Activated T-helper 1 cell treated with Interleukin-2 at 50 U/mL for 16 hours (primary cell): ENCODE data around the gene RNF121.

Experiments used
- DNase-seq: peaks from one replicate; pipeline ENCODE4 v3.0.0-alpha.2; 2020; ENCODE audit warnings: low read depth

The RNF121 gene

GRCh38 chr11:72006309-72007088, 77.7 kb downstream of the RNF121 start:
- no peak for DNase-seq

GRCh38 chr11:72007089-72007476, 78.2 kb downstream of the RNF121 start:
- DNase-seq, result no peak

GRCh38 chr11:72007587-72007986, 78.7 kb downstream of the RNF121 start:
- DNase-seq, result no peak

- no peak for DNase-seq
Measured at GRCh38 chr11:72008728-72009127, 79.9 kb downstream of the RNF121 start.

GRCh38 chr11:72009156-72009555, 80.3 kb downstream of the RNF121 start:
- DNase-seq, result no peak

- no peak for DNase-seq
Measured at GRCh38 chr11:72010529-72011233, 81.8 kb downstream of the RNF121 start.

- no peak for DNase-seq
Measured at GRCh38 chr11:72012091-72012630, 83.3 kb downstream of the RNF121 start.

- DNase-seq, result no peak
Measured at GRCh38 chr11:72012897-72013721, 84.3 kb downstream of the RNF121 start.

GRCh38 chr11:72013765-72014711, 85.2 kb downstream of the RNF121 start:
- DNase-seq, result no peak

GRCh38 chr11:72014761-72015320, 86.0 kb downstream of the RNF121 start:
- DNase-seq, result no peak

- DNase-seq, result no peak
Measured at GRCh38 chr11:72015511-72016061, 86.7 kb downstream of the RNF121 start.

GRCh38 chr11:72018171-72018570, 89.3 kb downstream of the RNF121 start:
- no peak for DNase-seq

- no peak for DNase-seq
Measured at GRCh38 chr11:72023335-72023734, 94.5 kb downstream of the RNF121 start.

GRCh38 chr11:72024069-72024754, 95.4 kb downstream of the RNF121 start:
- no peak for DNase-seq

- no peak for DNase-seq
Measured at GRCh38 chr11:72026090-72026489, 97.2 kb downstream of the RNF121 start.

GRCh38 chr11:72030472-72031045, 101.7 kb downstream of the RNF121 start:
- DNase-seq, result no peak

GRCh38 chr11:72036687-72037086, 107.8 kb downstream of the RNF121 start:
- DNase-seq, result no peak

- DNase-seq, result no peak
Measured at GRCh38 chr11:72037554-72038311, 108.9 kb downstream of the RNF121 start.

- DNase-seq, result no peak
Measured at GRCh38 chr11:72038491-72038890, 109.6 kb downstream of the RNF121 start.
